NCI-H2107 treated with DMSO at 0.1 percent for 48 hours (cell line): Measurements from ENCODE around the gene AFAP1.

ENCODE experiments used
- DNase-seq: peaks from one replicate; lab custom pipeline; 2025; ENCODE audit not compliant: unreplicated experiment; lab: John Stamatoyannopoulos, UW

AFAP1 gene

GRCh38 chr4:7847206-7847605 is 92.5 kb downstream of the AFAP1 start:
- no peak for DNase-seq

- DNase-seq = no peak
Observed at GRCh38 chr4:7845493-7846128, 94.0 kb downstream of the AFAP1 start.

GRCh38 chr4:7844594-7844991 is 95.1 kb downstream of the AFAP1 start:
- DNase-seq = no peak

- DNase-seq = no peak
Observed at GRCh38 chr4:7843831-7844593, 95.6 kb downstream of the AFAP1 start.

DNA sequence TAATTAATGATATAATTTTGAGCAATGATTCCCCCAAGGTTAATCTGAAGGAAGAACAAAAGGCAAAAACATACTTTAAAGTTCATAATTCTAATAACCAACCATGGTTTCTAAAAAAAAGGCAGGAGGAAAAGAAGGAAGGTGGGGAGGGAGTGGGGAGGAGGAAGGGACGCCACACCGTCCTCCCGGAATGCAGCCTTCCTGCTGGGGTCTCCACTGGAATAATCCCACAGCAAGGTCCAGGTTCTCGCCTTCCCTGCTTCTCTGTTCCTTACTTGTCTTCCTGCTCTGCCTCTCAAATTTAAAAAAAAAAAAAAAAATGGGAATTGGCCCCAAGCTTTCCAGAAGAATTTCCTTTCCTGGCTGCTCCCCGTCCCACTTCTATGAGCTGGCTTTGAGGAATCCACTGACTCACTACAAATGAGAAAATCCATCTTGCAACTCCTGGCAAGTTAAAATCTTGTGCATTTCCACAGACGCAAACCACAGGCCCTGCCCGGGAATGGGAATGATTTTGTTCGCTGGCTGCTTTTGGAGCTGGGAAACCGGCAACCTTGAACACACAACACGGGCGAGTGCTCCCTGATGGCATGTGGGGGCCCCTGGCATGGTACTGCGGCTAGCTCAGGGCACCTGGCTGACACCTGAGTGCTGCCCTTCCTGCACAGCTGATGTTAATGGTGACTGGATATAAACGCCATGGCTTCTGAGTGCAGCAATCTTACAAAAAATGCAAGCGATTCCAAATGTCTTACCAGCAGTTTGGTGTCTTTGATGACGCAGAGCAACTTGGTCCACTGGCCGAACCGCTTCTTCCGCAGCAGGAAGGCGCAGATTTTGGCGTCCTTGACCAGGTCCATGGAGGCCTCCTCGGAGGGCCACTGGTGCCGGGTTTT is 97.0 kb downstream of the AFAP1 start:
- DNase-seq = no peak

GRCh38 chr4:7841894-7842293 is 97.8 kb downstream of the AFAP1 start:
- DNase-seq = no peak

- no peak for DNase-seq
Observed at GRCh38 chr4:7841071-7841470, 98.6 kb downstream of the AFAP1 start.

DNA sequence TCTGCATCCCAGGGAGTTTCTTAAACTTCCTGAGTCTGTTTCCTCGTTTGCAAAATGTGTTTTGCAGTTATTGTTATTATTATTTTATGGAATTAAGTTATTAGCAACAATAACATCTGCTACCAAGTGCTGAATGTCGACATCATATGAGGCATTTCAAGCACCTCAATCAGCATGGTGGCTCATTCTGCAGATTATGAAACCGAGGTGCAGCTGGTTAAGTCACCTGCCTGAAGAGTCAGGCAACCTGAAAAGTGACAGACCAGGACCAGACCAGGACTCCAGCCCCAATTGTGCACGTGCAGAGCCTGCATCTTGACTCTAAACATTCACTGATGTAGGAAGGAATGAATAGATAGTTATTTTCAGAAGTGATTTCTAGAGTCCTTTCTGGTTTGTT is 99.8 kb downstream of the AFAP1 start:
- DNase-seq = no peak

DNA sequence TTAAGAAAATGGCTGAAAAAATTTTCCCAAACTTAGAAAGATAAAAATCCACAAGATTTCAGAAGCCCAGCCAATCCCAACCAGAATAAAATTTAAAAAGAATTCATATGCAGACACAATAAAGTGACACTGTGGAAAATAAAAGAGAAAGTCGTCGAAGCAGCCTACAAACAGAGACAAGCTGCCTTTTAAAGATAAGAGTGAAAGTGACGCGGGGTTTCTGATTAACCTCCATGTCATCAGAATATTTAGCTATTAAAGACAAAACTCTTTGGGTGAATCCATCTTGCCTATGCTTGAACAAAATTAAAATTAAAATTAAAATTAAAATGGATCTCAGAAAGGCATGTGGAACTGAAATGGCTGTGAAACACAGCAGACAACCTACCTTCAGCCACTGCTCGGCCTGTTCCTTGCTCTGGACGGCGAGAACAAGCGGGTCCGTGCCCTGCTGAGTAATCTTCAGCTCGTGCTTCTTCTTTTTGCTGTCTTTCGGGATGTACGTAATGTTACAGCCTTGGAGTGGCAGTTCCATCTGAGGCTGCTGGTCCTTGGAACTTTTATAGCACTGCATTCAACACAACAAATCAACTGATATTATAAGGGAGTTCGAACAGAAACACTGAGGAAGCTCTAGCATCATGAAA is 101.4 kb downstream of the AFAP1 start:
- no peak for DNase-seq

DNA sequence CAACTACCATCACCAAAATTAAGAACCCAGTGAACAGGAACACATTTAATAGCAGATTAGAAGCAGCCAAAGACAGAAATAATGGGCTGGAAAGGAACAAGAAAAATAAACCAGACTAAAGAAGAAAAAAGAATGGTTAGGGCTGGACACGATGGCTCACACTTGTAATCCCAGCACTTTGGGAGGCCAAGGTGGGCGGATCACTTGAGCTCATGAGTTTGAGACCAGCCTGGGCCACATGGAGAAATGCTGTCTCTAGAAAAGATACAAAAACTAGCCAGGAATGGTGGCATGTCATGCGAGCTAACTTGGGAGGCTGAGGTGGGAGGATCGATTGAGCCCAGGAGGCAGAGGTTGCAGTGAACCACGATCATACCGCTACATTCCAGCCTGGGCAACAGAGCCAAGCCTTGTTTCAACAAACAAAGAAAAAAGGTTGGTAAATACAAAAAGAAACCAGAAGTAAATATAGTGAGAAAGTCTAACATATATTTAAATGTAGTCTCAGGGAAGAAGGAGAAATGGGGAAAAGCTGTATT is 102.0 kb downstream of the AFAP1 start:
- no peak for DNase-seq

- DNase-seq = no peak
Observed at GRCh38 chr4:7831858-7832730, 107.6 kb downstream of the AFAP1 start.

DNA sequence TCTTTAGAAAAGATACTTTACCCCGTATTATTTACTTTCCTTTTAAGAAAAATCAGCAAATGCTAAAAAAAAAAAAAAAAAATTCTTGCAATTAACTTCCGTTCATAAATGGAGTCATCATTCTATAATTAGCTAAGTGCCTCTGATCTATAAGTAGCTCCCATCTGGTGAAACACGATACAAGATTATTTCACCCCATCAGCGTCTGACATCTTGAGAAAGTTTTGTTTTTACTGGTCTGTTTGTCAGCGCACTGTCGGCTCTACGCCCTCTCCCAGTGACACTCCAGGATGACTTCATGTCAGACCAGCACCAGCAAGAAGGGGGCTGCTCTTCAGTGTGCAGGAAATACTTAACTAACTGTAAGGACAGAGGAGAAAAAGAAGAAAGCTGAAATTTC is 108.3 kb downstream of the AFAP1 start:
- no peak for DNase-seq

DNA sequence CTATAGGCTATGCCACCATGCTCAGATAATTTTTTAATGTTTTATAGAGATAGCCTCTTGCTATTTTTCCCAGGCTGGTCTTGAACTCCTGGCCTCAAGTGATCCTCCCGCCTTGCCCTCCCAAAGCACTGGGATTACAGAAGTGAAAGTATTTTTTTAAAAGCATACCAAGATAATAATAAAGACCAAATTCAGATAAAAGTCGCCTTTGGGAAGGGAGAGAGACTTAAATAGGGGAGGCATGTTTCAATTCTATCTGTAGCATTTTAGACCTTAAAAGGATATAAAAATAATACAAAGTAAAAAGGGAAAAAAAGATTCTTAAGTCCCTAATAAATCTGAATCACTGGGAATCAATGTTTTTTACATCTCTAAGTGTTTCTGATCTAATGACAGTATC is 108.9 kb downstream of the AFAP1 start:
- no peak for DNase-seq

DNA sequence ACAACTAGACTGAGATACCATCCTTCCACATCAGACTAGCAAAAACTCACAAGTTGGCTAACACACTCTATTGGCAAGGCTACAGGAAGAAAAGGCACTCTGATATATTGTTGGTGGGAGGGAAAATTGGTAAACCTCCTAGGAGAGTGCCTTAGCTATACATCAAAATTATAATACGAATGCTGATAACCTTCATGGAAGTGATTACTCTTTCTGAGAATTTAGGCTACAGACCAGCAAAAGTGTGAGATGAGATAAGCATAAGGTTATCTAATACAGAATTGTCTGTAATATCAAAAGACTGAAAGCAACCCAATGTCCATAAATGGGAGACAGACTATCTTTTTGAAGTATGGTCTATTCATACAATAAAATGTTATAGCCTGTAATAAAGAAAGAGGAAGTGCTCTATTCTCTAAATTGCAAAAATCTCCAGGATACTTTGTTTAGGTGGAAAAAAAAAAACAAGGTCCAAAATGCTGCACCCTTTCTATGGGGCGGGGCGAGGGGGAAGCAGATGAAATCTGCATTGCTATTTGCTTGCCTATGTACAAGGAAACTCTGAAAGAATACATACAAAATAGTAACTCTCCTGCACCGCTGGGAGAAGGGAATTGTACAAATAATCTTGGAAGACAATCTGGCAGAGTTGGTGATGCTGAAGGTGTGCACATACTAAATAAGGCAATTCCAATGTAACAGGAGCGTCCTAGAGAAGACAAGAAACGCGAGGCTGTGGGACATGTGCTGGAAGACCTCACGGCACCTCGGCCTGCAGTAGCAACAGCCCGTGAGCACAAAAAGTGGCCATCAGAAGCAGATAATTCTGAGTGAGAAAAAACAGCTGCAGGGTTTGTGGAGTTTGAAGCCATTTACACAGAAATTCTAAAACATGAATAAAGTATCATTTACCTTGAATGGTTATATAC is 109.7 kb downstream of the AFAP1 start:
- no peak for DNase-seq

GRCh38 chr4:7828793-7829301 is 110.8 kb downstream of the AFAP1 start:
- no peak for DNase-seq

DNA sequence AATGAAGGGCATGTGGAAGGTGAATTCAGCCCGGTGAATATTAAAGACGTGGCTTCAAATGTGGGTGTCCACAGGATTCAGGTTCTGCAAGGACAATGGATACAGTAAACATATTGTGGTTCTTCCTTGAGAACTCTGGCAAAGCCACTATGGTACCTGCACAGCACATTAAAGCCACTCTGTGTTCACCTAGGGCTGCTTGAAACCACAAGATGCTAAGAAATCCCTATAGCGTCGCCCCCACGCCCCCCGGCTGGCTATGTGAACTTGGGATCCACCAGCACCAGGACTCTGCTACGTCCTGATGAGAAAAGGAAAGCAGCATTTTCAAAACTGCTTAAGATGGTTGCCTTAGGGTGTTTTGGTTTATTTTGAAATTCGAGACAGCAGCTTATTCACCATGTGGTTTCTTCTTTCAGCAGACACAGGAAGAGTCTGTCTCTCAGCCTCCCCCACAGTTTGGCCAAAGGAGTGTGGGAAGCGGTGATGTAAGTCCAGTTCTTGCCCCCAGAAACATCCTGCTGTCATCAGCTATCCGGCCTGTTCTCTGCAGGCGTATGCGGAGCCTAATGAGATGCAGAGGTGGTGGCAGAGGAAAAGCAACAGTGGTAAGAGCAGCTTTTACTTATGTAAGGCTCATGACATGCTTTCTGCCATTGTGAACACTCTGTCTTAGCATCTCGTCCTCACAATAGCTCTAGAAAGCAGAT is 111.5 kb downstream of the AFAP1 start:
- peak; percentile 54 for DNase-seq

DNA sequence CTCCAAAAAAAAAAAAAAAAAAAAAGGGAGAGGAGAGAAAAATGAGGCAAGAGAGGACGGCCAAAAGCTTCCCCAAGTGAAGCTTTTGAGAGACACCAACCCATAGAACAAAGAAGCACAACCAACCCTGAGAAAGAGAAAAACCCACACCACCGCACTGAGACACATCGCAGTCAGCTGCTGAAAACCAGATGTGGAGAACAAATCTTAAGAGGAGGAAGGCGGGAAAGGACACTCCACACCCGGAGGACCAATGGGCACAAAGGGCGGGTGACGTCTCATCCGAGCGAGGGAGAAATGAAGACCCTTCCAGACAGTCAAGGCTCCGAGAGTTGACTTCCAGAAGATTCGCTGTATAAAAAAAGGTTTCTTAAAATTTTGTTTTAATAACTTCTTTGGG is 112.1 kb downstream of the AFAP1 start:
- DNase-seq = no peak

- DNase-seq = no peak
Observed at GRCh38 chr4:7826909-7827306, 112.8 kb downstream of the AFAP1 start.
